HEK293 (cell line): ENCODE measurements around the gene SMTNL1.

Experiments used
- GFI1B ChIP-seq: fragments of 450-650 bp; formaldehyde crosslinking; IDR thresholded peaks from 2 replicates; pipeline ENCODE4 v1.5.1; 2016; ENCODE audit warnings: missing biosample characterization, missing genetic modification characterization
- GLIS2 ChIP-seq: fragments of 450-650 bp; formaldehyde crosslinking; IDR thresholded peaks from 2 replicates; pipeline ENCODE4 v1.5.1; 2016; ENCODE audit warnings: missing biosample characterization, missing genetic modification characterization
- HOXC10 ChIP-seq: sonication (generic); formaldehyde crosslinking; IDR thresholded peaks from 2 replicates; pipeline ENCODE4 v1.8.1; 2023; ENCODE audit warnings: mild to moderate bottlenecking, missing genetic modification reagents
- PRDM1 ChIP-seq: fragments of 450-650 bp; formaldehyde crosslinking; IDR thresholded peaks from 2 replicates; pipeline ENCODE4; 2016; ENCODE audit warnings: missing biosample characterization, missing genetic modification characterization
- SP7 ChIP-seq: fragments of 450-650 bp; formaldehyde crosslinking; IDR thresholded peaks from 2 replicates; pipeline ENCODE4 v1.5.1; 2016; ENCODE audit warnings: missing biosample characterization, missing genetic modification characterization
- ZBTB8A ChIP-seq: fragments of 450-650 bp; formaldehyde crosslinking; IDR thresholded peaks from 2 replicates; pipeline ENCODE4 v1.5.1; 2016; ENCODE audit warnings: missing biosample characterization, missing genetic modification characterization
- ZNF202 ChIP-seq: fragments of 450-650 bp; formaldehyde crosslinking; IDR thresholded peaks from 2 replicates; pipeline ENCODE4 v1.5.1; 2016; ENCODE audit warnings: missing biosample characterization, missing genetic modification characterization, borderline replicate concordance
- ZNF223 ChIP-seq: fragments of 450-650 bp; formaldehyde crosslinking; IDR thresholded peaks from 2 replicates; pipeline ENCODE4 v1.5.1; 2016; ENCODE audit warnings: missing biosample characterization, missing genetic modification characterization
- ZNF248 ChIP-seq: fragments of 450-650 bp; formaldehyde crosslinking; IDR thresholded peaks from 2 replicates; pipeline ENCODE4 v1.5.1; 2017; ENCODE audit warnings: missing biosample characterization, missing genetic modification characterization
- ZNF341 ChIP-seq: fragments of 450-650 bp; formaldehyde crosslinking; IDR thresholded peaks from 2 replicates; pipeline ENCODE4; 2016; ENCODE audit warnings: low read depth, missing biosample characterization, missing genetic modification characterization
- ZNF560 ChIP-seq: fragments of 450-650 bp; formaldehyde crosslinking; IDR thresholded peaks from 2 replicates; pipeline ENCODE4 v1.5.1; 2017; ENCODE audit warnings: missing biosample characterization, missing genetic modification characterization, borderline replicate concordance
- ZNF664 ChIP-seq: fragments of 450-650 bp; formaldehyde crosslinking; IDR thresholded peaks from 2 replicates; pipeline ENCODE4 v1.5.1; 2016; ENCODE audit warnings: missing biosample characterization, missing genetic modification characterization
- TF ChIP-seq, protein P1 (sequence below): fragments of 450-650 bp; formaldehyde crosslinking; IDR thresholded peaks from 2 replicates; pipeline ENCODE4 v1.5.1; 2017; ENCODE audit warnings: missing biosample characterization, mild to moderate bottlenecking, missing genetic modification characterization, moderate library complexity
- TF ChIP-seq, protein P2 (sequence below): fragments of 450-650 bp; formaldehyde crosslinking; IDR thresholded peaks from 2 replicates; pipeline ENCODE4 v1.5.1; 2016; ENCODE audit warnings: missing biosample characterization, missing genetic modification characterization
- TF ChIP-seq, protein P3 (sequence below): fragments of 450-650 bp; formaldehyde crosslinking; IDR thresholded peaks from 2 replicates; pipeline ENCODE4 v1.5.1; 2017; ENCODE audit warnings: missing biosample characterization, missing genetic modification characterization
- TF ChIP-seq, protein P4 (sequence below): fragments of 450-650 bp; formaldehyde crosslinking; IDR thresholded peaks from 2 replicates; pipeline ENCODE4 v1.5.1; 2016; ENCODE audit warnings: missing biosample characterization, missing genetic modification characterization
- TF ChIP-seq, protein P5 (sequence below): fragments of 450-650 bp; formaldehyde crosslinking; IDR thresholded peaks from 2 replicates; pipeline ENCODE4 v1.5.1; 2016; ENCODE audit warnings: missing biosample characterization, missing genetic modification characterization
- TF ChIP-seq, protein P6 (sequence below): fragments of 450-650 bp; formaldehyde crosslinking; IDR thresholded peaks from 2 replicates; pipeline ENCODE4 v1.5.1; 2016; ENCODE audit warnings: missing biosample characterization, missing genetic modification characterization
- TF ChIP-seq, protein P7 (sequence below): fragments of 450-650 bp; formaldehyde crosslinking; IDR thresholded peaks from 2 replicates; pipeline ENCODE4 v1.5.1; 2016; ENCODE audit warnings: missing biosample characterization, missing genetic modification characterization, borderline replicate concordance

SMTNL1 gene

DNA sequence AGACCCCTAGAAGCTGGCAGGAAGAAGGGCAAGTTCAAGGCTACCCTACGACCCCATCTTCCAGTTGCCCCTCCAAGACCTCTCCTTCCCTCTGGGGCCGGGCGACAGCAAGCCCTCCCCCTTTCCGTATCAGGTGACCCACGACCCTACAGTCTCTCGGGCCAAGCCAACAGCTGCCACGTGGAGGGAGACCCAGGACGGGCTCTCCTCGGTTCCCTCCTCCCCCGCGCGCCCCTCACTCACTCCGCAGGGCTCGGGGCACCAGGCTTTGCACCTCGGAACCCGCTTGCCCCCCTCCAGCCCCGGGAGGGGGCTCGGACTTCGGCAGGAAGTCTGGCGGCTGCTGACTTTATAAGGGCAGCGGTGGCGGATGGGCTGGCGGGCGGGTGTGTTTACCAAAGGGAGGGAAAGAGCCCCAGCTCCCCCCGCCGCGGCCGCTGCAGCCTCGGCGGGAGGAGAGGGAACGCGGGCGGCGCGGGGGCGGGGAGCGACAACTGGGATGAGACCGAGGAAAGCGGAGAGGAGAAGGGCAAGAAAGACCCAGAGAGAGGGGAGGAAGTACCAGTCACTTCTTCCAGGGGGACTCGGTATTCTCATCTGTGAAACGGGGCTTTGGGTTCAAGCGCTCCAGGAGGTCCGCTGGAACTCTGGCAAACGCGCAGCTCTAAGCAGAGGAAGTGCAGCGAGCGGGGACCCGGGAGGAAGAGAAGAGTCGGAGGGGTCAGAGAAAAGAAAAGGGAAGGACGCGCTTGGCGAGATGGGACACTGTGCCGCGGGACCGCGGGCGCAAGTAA is 22.7 kb upstream of the SMTNL1 start (continued):
- TF ChIP-seq, protein P1, sequence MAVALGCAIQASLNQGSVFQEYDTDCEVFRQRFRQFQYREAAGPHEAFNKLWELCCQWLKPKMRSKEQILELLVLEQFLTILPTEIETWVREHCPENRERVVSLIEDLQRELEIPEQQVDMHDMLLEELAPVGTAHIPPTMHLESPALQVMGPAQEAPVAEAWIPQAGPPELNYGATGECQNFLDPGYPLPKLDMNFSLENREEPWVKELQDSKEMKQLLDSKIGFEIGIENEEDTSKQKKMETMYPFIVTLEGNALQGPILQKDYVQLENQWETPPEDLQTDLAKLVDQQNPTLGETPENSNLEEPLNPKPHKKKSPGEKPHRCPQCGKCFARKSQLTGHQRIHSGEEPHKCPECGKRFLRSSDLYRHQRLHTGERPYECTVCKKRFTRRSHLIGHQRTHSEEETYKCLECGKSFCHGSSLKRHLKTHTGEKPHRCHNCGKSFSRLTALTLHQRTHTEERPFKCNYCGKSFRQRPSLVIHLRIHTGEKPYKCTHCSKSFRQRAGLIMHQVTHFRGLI, result no peak
- TF ChIP-seq ZNF202 (no peak), HOXC10 (no peak), ZNF664 (tag by site-specific recombination) (no peak), PRDM1 (tag by site-specific recombination) (0 out of 2 replicates have a peak, but pooled peaks have one; percentile 21), ZNF560 (tag by site-specific recombination) (no peak), ZNF248 (tag by site-specific recombination) (no peak), ZNF223 (tag by site-specific recombination) (no peak), ZBTB8A (tag by site-specific recombination) (peak; percentile 37), SP7 (tag by site-specific recombination) (0 out of 2 replicates have a peak, but pooled peaks have one; percentile 9), GLIS2 (no peak; the same call in none of the 2 replicates), ZNF341 (tag by site-specific recombination) (peak; percentile 96), GFI1B (tag by site-specific recombination) (no peak)
- TF ChIP-seq, protein P2, sequence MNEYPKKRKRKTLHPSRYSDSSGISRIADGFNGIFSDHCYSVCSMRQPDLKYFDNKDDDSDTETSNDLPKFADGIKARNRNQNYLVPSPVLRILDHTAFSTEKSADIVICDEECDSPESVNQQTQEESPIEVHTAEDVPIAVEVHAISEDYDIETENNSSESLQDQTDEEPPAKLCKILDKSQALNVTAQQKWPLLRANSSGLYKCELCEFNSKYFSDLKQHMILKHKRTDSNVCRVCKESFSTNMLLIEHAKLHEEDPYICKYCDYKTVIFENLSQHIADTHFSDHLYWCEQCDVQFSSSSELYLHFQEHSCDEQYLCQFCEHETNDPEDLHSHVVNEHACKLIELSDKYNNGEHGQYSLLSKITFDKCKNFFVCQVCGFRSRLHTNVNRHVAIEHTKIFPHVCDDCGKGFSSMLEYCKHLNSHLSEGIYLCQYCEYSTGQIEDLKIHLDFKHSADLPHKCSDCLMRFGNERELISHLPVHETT, result no peak
- TF ChIP-seq, protein P3, sequence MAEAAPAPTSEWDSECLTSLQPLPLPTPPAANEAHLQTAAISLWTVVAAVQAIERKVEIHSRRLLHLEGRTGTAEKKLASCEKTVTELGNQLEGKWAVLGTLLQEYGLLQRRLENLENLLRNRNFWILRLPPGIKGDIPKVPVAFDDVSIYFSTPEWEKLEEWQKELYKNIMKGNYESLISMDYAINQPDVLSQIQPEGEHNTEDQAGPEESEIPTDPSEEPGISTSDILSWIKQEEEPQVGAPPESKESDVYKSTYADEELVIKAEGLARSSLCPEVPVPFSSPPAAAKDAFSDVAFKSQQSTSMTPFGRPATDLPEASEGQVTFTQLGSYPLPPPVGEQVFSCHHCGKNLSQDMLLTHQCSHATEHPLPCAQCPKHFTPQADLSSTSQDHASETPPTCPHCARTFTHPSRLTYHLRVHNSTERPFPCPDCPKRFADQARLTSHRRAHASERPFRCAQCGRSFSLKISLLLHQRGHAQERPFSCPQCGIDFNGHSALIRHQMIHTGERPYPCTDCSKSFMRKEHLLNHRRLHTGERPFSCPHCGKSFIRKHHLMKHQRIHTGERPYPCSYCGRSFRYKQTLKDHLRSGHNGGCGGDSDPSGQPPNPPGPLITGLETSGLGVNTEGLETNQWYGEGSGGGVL, result peak; percentile 99
- TF ChIP-seq, protein P4, sequence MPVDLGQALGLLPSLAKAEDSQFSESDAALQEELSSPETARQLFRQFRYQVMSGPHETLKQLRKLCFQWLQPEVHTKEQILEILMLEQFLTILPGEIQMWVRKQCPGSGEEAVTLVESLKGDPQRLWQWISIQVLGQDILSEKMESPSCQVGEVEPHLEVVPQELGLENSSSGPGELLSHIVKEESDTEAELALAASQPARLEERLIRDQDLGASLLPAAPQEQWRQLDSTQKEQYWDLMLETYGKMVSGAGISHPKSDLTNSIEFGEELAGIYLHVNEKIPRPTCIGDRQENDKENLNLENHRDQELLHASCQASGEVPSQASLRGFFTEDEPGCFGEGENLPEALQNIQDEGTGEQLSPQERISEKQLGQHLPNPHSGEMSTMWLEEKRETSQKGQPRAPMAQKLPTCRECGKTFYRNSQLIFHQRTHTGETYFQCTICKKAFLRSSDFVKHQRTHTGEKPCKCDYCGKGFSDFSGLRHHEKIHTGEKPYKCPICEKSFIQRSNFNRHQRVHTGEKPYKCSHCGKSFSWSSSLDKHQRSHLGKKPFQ (tag by site-specific recombination), result no peak
- TF ChIP-seq, protein P5, sequence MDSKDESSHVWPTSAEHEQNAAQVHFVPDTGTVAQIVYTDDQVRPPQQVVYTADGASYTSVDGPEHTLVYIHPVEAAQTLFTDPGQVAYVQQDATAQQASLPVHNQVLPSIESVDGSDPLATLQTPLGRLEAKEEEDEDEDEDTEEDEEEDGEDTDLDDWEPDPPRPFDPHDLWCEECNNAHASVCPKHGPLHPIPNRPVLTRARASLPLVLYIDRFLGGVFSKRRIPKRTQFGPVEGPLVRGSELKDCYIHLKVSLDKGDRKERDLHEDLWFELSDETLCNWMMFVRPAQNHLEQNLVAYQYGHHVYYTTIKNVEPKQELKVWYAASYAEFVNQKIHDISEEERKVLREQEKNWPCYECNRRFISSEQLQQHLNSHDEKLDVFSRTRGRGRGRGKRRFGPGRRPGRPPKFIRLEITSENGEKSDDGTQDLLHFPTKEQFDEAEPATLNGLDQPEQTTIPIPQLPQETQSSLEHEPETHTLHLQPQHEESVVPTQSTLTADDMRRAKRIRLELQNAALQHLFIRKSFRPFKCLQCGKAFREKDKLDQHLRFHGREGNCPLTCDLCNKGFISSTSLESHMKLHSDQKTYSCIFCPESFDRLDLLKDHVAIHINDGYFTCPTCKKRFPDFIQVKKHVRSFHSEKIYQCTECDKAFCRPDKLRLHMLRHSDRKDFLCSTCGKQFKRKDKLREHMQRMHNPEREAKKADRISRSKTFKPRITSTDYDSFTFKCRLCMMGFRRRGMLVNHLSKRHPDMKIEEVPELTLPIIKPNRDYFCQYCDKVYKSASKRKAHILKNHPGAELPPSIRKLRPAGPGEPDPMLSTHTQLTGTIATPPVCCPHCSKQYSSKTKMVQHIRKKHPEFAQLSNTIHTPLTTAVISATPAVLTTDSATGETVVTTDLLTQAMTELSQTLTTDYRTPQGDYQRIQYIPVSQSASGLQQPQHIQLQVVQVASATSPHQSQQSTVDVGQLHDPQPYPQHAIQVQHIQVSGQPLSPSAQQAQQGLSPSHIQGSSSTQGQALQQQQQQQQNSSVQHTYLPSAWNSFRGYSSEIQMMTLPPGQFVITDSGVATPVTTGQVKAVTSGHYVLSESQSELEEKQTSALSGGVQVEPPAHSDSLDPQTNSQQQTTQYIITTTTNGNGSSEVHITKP (tag by site-specific recombination), result peak; percentile 84
- TF ChIP-seq, protein P6, sequence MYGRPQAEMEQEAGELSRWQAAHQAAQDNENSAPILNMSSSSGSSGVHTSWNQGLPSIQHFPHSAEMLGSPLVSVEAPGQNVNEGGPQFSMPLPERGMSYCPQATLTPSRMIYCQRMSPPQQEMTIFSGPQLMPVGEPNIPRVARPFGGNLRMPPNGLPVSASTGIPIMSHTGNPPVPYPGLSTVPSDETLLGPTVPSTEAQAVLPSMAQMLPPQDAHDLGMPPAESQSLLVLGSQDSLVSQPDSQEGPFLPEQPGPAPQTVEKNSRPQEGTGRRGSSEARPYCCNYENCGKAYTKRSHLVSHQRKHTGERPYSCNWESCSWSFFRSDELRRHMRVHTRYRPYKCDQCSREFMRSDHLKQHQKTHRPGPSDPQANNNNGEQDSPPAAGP, result no peak
- TF ChIP-seq, protein P7, sequence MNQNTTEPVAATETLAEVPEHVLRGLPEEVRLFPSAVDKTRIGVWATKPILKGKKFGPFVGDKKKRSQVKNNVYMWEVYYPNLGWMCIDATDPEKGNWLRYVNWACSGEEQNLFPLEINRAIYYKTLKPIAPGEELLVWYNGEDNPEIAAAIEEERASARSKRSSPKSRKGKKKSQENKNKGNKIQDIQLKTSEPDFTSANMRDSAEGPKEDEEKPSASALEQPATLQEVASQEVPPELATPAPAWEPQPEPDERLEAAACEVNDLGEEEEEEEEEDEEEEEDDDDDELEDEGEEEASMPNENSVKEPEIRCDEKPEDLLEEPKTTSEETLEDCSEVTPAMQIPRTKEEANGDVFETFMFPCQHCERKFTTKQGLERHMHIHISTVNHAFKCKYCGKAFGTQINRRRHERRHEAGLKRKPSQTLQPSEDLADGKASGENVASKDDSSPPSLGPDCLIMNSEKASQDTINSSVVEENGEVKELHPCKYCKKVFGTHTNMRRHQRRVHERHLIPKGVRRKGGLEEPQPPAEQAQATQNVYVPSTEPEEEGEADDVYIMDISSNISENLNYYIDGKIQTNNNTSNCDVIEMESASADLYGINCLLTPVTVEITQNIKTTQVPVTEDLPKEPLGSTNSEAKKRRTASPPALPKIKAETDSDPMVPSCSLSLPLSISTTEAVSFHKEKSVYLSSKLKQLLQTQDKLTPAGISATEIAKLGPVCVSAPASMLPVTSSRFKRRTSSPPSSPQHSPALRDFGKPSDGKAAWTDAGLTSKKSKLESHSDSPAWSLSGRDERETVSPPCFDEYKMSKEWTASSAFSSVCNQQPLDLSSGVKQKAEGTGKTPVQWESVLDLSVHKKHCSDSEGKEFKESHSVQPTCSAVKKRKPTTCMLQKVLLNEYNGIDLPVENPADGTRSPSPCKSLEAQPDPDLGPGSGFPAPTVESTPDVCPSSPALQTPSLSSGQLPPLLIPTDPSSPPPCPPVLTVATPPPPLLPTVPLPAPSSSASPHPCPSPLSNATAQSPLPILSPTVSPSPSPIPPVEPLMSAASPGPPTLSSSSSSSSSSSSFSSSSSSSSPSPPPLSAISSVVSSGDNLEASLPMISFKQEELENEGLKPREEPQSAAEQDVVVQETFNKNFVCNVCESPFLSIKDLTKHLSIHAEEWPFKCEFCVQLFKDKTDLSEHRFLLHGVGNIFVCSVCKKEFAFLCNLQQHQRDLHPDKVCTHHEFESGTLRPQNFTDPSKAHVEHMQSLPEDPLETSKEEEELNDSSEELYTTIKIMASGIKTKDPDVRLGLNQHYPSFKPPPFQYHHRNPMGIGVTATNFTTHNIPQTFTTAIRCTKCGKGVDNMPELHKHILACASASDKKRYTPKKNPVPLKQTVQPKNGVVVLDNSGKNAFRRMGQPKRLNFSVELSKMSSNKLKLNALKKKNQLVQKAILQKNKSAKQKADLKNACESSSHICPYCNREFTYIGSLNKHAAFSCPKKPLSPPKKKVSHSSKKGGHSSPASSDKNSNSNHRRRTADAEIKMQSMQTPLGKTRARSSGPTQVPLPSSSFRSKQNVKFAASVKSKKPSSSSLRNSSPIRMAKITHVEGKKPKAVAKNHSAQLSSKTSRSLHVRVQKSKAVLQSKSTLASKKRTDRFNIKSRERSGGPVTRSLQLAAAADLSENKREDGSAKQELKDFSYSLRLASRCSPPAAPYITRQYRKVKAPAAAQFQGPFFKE (tag by site-specific recombination), result no peak
